LoVo (cell line): ENCODE results near the gene FAM185A.
"Not testable (repeated sequence)": the region's sequence is repeated elsewhere in the genome, so short reads cannot be mapped to it uniquely, and the experiment has no call there.

Experiments used
- DNase-seq: peaks from one replicate; pipeline ENCODE4 v3.0.0-alpha.2; 2016; ENCODE audit warnings: low spot score

FAM185A gene

GRCh38 chr7:102830197-102830596, 81.4 kb downstream of the FAM185A start:
- no peak for DNase-seq

- no peak for DNase-seq
These were observed 83.9 kb downstream of the FAM185A start for GRCh38 chr7:102832674-102833073.

GRCh38 chr7:102833343-102833742, 84.5 kb downstream of the FAM185A start:
- DNase-seq: no peak

- no peak for DNase-seq
These were observed 85.7 kb downstream of the FAM185A start for GRCh38 chr7:102834466-102834865.

GRCh38 chr7:102834999-102835398, 86.2 kb downstream of the FAM185A start:
- no peak for DNase-seq

- no peak for DNase-seq
These were observed 87.6 kb downstream of the FAM185A start for GRCh38 chr7:102836191-102836919.

- DNase-seq: no peak
These were observed 88.2 kb downstream of the FAM185A start for GRCh38 chr7:102836977-102837376.

- no peak for DNase-seq
These were observed 89.0 kb downstream of the FAM185A start for GRCh38 chr7:102837802-102838201.

- not testable (repeated sequence) for DNase-seq
These were observed 89.8 kb downstream of the FAM185A start for GRCh38 chr7:102838572-102839101.

- DNase-seq: no peak
These were observed 91.6 kb downstream of the FAM185A start for GRCh38 chr7:102840404-102840803.

- DNase-seq: no peak
These were observed 92.5 kb downstream of the FAM185A start for GRCh38 chr7:102841290-102841689.

GRCh38 chr7:102842284-102842683, 93.5 kb downstream of the FAM185A start:
- no peak for DNase-seq

GRCh38 chr7:102843850-102844249, 95.1 kb downstream of the FAM185A start:
- no peak for DNase-seq

GRCh38 chr7:102845346-102845745, 96.5 kb downstream of the FAM185A start:
- DNase-seq: no peak

- DNase-seq: no peak
These were observed 100.3 kb downstream of the FAM185A start for GRCh38 chr7:102849079-102849478.

- no peak for DNase-seq
These were observed 100.7 kb downstream of the FAM185A start for GRCh38 chr7:102849538-102849937.

- no peak for DNase-seq
These were observed 107.2 kb downstream of the FAM185A start for GRCh38 chr7:102856036-102856435.
